BJ (cell line): ENCODE data around the gene SPATA24. TPM values are rescaled to one million over a fixed set of nuclear protein-coding genes. Genes with fewer than 3 reads are reported as not detected.

Experiments
- CTCF ChIA-PET: fragments of 350-600 bp; formaldehyde crosslinking; extraction: SDS; loops from one replicate; lab custom pipeline; 2021; ENCODE audit warnings: antibody characterized with exemption, inconsistent platforms; lab: Yijun Ruan, JAX
- POLR2A ChIA-PET: fragments of 300-600 bp; sonication (Branson Sonifier 250); formaldehyde crosslinking; extraction: SDS; loops from one replicate; lab custom pipeline; 2021; ENCODE audit warnings: antibody characterized with exemption; lab: Charles Lee
- DNase-seq: peaks from one replicate; pipeline ENCODE4 v3.0.0-alpha.2; 2011; ENCODE audit warnings: low read depth
- H3K27me3 ChIP-seq: 2 replicates; pipeline ENCODE4 v1.6.0; 2011; ENCODE audit warnings: low read length; ENCODE audit not compliant: control insufficient read depth, insufficient read depth
- H3K36me3 ChIP-seq: 2 replicates; pipeline ENCODE4 v1.5.1; 2011; ENCODE audit warnings: low read length; ENCODE audit not compliant: control insufficient read depth, insufficient read depth
- H3K4me3 ChIP-seq: 2 replicates; pipeline ENCODE4 v1.5.1; 2011; ENCODE audit warnings: low read depth, mild to moderate bottlenecking, control low read depth, low read length
- polyA plus RNA-seq: library from polyadenylated mRNA; depleted of rRNA; stranded (reverse); fragments of >200 nt; gene quantifications from 2 replicates; pipeline ENCODE4 v1.2.3, GENCODE V29; 2011
- TF ChIP-seq, protein P1 (sequence below): IDR thresholded peaks from 2 replicates; pipeline ENCODE4 v1.5.1; 2011; ENCODE audit warnings: low read depth, mild to moderate bottlenecking, control low read depth, inconsistent platforms, low read length, moderate library complexity; ENCODE audit not compliant: insufficient read depth

Gene SPATA24
- polyA plus RNA-seq, 1 experiment: 3.4 TPM

DNA sequence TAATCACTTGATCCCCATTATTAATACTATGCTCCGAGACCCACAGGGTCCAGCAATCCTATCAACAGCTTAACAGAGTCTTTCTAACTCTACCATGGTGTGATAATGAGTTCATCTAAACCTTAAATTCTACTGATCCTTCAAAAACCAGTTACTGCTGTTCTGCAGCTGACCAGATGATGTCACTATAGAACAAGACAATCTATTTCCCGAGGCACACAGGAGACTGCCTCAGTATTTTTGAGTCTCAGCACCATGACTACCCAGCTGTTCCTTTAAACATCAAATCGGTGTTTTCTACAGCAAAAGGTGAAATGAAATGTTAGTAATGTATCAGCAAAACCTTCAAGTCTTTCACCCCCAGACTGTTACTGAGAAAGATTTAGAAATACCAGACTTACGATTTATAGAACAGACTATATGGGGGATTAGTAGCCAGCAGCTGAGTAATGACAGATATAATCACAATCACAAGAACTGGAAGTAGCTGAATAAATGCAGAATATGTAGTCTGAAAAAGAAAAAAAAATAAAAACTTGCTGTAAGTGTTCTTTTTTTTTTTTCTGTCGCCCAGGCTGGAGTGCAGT is 18.5 kb upstream of the SPATA24 start:
- ChIA-PET POLR2A (no interaction called here), CTCF (interaction anchor here (0.8 to 6.5 kb wide), 27 partner anchors 9 to 344 kb away, joined by 3 to 232 read pairs (median 4); partner anchors contain the start of genes DNAJC18, SPATA24 and STING1)
- Histone ChIP-seq H3K4me3 (no peak overlapping the region), H3K27me3 (no peaks in the 10 kb centered on the region), H3K36me3 (peaks cover 5% of the 10 kb centered on the region)
- DNase-seq: no peak
- TF ChIP-seq, protein P1, sequence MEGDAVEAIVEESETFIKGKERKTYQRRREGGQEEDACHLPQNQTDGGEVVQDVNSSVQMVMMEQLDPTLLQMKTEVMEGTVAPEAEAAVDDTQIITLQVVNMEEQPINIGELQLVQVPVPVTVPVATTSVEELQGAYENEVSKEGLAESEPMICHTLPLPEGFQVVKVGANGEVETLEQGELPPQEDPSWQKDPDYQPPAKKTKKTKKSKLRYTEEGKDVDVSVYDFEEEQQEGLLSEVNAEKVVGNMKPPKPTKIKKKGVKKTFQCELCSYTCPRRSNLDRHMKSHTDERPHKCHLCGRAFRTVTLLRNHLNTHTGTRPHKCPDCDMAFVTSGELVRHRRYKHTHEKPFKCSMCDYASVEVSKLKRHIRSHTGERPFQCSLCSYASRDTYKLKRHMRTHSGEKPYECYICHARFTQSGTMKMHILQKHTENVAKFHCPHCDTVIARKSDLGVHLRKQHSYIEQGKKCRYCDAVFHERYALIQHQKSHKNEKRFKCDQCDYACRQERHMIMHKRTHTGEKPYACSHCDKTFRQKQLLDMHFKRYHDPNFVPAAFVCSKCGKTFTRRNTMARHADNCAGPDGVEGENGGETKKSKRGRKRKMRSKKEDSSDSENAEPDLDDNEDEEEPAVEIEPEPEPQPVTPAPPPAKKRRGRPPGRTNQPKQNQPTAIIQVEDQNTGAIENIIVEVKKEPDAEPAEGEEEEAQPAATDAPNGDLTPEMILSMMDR: peak; percentile 84

DNA sequence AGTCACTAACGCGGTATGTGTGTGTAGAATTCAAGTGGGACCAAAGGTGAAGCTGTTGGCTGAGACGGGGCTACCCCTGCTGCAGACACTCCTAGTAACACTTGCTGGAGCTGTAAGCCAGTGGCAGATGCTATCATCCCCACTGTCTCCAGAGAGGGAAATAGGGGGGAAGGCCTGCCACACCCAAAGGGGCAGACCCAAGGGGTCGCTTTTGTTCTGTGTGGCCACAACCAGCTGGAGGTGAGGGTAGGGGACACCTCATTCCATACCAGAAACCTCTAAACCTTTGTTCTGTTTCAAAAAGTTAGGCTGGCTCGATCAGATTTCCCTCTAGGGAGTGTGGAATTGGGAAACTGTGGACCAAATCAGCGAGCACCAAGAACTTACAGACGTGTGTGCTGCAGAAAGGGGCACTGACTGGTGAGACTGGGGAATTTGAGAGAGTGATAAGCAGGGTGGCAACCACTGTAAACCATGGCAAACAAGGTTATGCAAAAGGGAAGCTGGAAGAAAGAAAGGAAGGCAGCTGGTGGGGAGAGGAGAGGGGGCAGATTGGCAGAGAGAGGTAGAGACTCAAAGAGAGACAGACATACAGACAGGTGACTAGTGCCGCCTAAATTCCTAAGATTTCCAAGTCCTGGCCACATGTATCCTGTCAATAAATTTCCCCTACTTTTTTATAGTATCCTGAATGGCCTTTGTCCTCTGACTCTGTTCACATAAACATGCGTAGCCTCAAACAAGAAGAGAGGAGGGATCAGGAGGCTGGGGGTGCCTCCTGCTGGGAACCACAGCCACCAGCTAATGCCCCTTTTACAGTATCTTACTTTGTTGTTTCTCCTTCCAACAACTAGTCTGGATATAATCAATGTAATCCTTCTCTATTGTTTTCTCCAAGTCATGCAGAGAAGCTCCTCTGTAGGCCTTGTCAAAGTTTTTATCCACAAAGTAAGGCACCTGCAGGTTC is 15.6 kb upstream of the SPATA24 start:
- TF ChIP-seq, protein P1: no peak
- H3K27me3 ChIP-seq: no peaks in the 10 kb centered on the region
- peaks cover 6% of the 10 kb centered on the region for H3K36me3 ChIP-seq
- no peak for DNase-seq
- POLR2A ChIA-PET: no interaction called here
- no peak overlapping the region for H3K4me3 ChIP-seq
- CTCF ChIA-PET: interaction anchor here (0.6 to 6.5 kb wide), 8 partner anchors 9 to 356 kb away, joined by 3 to 232 read pairs (median 6); no protein-coding TSS in a partner anchor

DNA sequence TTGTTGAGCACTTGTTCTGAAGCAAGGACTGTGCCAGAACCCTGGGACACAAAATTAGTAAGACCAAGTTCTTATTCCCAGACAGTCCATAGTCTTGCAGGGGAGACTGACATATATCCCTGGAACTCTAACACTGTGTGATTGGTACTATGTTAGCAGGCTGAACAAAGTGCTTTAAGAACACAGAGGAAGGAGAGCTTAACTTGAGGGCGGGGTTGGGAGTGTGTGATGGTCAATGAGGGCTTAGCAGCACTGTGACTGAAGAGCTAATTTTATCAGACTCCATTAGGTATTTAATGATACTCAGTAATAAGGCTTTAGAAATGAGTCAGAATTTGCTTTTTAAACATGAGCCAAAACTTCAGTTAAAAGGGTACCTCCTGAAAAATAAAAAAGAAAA is 14.9 kb upstream of the SPATA24 start:
- ChIA-PET CTCF (interaction anchor here (0.5 to 6.5 kb wide), 7 partner anchors 10 to 347 kb away, joined by 3 to 232 read pairs (median 4); no protein-coding TSS in a partner anchor), POLR2A (no interaction called here)
- Histone ChIP-seq H3K27me3 (no peaks in the 10 kb centered on the region), H3K4me3 (no peak overlapping the region), H3K36me3 (peaks cover 6% of the 10 kb centered on the region)
- TF ChIP-seq, protein P1: no peak
- DNase-seq: no peak

DNA sequence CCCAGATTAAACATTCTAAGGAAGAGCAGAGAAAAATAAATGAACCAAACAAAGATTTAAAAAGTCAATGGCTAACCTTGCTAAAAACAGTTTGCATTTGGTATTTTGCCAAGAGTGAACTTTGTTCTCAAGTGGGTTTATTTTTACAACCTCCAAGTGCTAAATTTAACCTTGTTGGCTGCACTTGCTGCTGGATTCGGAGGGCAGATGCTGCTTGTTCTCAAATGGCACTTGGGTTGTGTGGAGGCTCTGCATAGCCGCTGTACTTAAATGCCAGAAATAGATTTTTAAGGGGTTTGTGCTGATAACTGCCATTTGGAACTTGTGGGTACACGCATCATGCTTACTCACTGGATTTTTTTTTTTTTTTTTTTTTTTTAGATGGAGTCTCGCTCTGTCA is 13.3 kb upstream of the SPATA24 start:
- Histone ChIP-seq H3K27me3 (no peaks in the 10 kb centered on the region), H3K4me3 (no peak overlapping the region), H3K36me3 (peaks cover 6% of the 10 kb centered on the region)
- DNase-seq: no peak
- ChIA-PET CTCF (interaction anchor here (1.6 to 6.5 kb wide), 2 partner anchors 11 to 97 kb away, joined by 3 to 232 read pairs; no protein-coding TSS in a partner anchor), POLR2A (no interaction called here)
- TF ChIP-seq, protein P1: no peak

DNA sequence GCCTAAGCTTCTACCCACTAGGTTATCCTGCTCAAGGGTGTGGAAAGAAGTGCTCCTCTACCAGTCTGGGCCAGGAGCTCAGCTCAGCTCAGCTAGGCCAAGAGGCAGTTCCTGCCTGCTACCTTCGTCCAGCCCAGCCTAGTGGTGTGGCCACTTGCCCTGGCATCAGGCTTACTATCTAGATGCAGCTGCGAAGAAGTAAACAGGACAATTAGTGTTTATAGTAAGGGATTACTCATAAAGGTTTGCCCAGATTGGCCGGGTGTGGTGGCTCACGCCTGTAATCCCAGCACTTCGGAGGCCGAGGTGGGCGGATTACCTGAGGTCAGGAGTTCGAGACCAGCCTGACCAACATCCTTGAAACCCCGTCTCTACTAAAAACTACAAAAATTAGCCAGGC is 12.8 kb upstream of the SPATA24 start:
- POLR2A ChIA-PET: no interaction called here
- Histone ChIP-seq H3K4me3 (no peak overlapping the region), H3K36me3 (peaks cover 6% of the 10 kb centered on the region), H3K27me3 (no peaks in the 10 kb centered on the region)
- no peak for DNase-seq
- CTCF ChIA-PET: interaction anchor here (1.3 to 4.0 kb wide), 2 partner anchors 97 to 101 kb away, joined by 5 to 18 read pairs; no protein-coding TSS in a partner anchor
- TF ChIP-seq, protein P1: no peak
